Activated CD8-positive, alpha-beta memory T cell treated with anti-CD3 and anti-CD28 coated beads, Interleukin-2, amount 50 U/mL, for 1 hour (primary cell): ENCODE measurements around the gene NAALAD2.
"Not testable (repeated sequence)": the region's sequence is repeated elsewhere in the genome, so short reads cannot be mapped to it uniquely, and the experiment has no call there.

Experiments
- DNase-seq: peaks from one replicate; pipeline ENCODE4 v3.0.0-alpha.2; 2020; ENCODE audit errors: extremely low read depth

NAALAD2 gene

GRCh38 chr11:90134478-90135003 lies at the start of gene NAALAD2:
Gene NAALAD2, plus strand, starts transcription at chr11:90134663. Its CDS starts 96 bp downstream, at chr11:90134759.
- no peak for DNase-seq

DNA sequence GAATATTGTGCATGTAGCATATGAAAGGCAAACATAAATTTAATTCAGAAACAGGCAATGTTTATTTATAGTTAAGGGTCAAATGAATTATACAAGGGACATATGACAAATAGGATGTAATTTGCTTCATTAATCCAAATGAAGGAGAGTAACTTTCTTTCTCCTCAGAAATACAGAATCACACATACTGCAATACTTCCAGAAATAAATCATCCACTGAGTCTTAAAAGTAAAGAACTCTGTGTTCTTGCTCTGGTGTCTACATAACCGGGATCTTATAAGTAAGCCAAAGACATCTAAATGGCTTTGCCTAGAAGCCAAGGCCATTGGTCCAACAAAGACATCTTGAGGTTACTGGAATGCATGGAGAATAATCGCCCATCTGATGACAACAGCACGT lies 48.8 kb upstream of the NAALAD2 start, which contains the start of gene UBTFL1:
Gene UBTFL1 (plus strand): TSS at position 301 of the 400 bp plus-strand sequence. CDS start 0 bp downstream, at position 301.
- DNase-seq, result not testable (repeated sequence)

DNA sequence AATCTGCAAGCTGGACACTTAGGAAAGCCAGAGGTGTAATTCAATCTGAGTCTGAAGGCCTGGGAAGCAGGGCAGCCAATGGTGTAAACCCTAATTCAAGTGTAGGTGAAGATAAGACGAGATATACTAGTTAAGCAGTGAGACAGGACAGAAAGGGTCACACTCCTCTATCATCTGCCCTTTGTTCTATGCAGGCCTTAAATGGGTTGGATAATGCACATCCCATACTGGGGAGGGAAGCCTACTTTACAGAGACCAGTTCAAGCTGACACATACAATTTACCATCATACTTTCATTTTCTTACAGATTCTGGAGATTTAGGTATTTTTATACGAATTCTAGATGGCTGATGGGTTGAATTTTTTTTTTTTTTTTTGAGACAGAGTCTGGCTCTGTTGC lies 45.7 kb upstream of the NAALAD2 start:
- DNase-seq, result not testable (repeated sequence)

- DNase-seq, result not testable (repeated sequence)
These were observed 39.1 kb upstream of the NAALAD2 start for GRCh38 chr11:90095230-90095924.

DNA sequence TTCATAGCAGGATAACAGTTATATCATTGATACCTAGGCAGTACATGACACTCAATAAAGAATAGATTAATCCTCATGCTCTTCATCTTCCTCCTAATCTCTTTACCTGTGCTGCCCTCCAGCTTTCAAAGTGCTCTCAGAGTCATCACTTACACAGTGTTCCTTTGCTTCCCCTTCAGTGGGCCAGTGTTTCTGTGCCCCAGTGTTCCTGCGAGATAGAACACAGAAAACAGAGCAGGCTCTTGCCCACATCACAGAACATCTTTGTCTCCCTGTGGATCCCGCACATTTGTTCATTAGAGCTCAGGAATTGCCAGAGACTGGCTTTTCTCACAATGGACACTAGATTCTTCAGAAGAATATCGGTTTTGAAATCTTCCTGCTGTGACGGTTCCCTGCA lies 36.2 kb upstream of the NAALAD2 start:
- not testable (repeated sequence) for DNase-seq

GRCh38 chr11:90100431-90100830 lies 34.0 kb upstream of the NAALAD2 start:
- DNase-seq, result no peak

GRCh38 chr11:90113541-90113940 lies 20.9 kb upstream of the NAALAD2 start:
- DNase-seq, result no peak

DNA sequence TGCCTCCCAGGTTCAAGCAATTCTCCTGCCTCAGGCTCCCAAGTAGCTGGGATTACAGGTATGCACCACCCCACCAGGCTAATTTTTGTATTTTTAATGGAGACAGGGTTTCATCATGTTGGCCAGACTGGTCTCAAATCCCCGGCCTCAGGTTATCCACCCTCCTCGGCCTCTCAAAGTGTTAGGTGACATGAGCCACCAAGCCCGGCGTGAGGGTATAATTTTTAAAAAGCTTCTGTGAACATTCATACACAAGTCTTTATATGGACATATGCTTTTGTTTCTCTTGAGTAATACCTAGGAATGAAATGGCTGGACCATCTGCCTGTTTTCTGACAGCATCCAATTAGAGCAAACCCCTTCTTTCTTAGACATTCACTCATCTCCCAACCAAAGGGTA lies 14.3 kb upstream of the NAALAD2 start:
- DNase-seq, result no peak

- DNase-seq, result no peak
These were observed 10.1 kb upstream of the NAALAD2 start for GRCh38 chr11:90124371-90124770.

DNA sequence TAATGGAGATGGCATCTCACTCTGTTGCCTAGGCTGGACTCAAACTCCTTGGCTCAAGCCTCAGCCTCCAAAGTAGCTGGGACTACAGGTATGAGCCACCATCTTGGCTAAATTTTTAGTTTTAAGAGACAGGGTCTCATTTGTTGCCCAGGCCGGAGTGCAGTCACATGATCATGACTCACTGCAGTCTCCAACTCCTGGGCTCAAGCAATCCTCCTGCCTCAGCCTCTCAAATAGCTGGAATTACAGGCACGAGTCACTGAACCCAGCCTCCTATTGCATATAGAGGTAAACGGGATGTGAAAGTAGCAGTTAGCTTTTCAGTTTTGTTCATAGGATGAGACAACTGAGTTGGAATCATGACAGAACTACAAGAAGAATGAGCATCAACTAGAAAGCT lies 9.5 kb upstream of the NAALAD2 start:
- no peak for DNase-seq

DNA sequence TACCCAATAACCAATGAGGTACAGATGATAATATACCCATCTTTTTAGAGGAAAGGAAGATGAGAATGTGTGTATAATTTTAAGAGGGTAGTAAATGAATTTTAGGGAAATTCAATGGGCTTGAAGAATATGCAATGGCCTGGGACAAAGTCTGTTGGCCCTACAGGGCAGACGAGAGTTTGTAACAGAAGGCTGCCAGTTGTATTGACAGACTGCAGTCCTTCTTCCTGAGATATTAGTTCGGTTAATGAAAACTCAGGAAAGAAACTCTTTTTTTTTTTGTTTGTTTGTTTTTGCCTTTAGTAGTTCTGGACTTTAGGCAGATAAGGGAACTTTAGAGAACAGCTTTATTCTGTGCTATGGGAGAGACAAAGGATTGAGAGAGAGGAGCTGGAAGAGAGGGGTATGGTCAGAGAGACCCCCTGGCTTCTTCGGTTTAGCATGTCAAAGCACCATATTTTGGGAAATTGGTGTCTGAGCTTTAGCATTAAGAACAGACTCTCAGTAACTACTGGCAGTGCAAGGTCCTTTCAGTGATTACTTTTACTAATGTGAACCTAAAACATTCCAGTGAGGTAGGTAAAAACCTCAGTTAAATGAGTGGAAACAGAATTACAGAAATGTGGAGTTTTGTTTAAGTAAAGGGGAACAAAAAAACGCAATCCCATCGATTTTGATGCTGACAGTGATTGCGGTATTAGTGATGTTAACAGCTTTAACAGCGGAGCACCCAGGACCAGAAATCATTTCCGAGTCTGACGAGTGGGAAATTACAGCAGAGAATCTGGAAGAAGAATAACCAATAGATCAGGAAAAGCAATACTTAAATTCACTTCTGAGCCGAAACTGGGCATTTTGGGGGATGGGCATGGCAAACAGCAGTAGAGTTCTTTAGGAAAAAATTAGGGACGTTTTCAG lies 644 bp upstream of the NAALAD2 start:
- no peak for DNase-seq

GRCh38 chr11:90135016-90135415 lies 553 bp downstream of the NAALAD2 start:
- no peak for DNase-seq

- DNase-seq, result no peak
These were observed 14.4 kb downstream of the NAALAD2 start for GRCh38 chr11:90148900-90149299.

DNA sequence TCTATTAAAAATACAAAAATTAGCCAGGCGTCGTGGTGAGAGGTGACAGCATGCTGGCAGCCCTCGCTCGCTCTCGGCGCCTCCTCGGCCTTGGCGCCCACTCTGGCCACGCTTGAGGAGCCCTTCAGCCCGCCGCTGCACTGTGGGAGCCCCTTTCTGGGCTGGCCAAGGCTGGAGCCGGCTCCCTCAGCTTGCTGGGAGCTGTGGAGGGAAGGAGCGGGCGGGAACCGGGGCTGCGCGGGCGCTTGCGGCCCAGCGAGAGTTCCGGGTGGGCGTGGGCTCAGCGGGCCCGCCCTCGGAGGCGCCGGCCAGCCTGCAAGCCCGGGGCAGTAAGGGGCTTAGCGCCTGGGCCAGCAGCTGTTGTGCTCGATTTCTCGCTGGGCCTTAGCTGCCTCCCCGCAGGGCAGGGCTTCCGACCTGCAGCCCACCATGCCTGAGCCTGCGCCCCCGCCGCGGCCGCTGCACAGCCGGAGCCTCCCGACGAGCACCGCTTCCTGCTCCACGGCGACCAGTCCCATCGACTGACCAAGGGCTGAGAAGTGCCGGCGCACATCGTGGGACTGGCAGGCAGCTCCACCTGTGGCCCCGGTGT lies 32.6 kb downstream of the NAALAD2 start:
- DNase-seq, result not testable (repeated sequence)

DNA sequence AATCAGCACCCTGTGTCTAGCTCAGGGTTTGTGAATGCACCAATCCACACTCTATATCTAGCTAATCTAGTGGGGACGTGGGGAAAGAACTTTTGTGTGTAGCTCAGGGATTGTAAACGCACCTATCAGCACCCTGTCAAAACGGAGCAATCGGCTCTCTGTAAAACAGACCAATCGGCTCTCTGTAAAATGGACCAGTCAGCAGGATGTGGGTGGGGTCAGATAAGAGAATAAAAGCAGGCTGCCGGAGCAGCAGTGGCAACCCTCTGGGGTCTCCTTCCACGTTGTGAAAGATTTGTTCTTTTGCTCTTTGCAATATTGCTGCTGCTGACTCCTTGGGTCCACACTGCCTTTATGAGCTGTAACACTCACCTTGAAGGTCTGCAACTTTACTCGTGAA lies 33.2 kb downstream of the NAALAD2 start:
- DNase-seq, result not testable (repeated sequence)

DNA sequence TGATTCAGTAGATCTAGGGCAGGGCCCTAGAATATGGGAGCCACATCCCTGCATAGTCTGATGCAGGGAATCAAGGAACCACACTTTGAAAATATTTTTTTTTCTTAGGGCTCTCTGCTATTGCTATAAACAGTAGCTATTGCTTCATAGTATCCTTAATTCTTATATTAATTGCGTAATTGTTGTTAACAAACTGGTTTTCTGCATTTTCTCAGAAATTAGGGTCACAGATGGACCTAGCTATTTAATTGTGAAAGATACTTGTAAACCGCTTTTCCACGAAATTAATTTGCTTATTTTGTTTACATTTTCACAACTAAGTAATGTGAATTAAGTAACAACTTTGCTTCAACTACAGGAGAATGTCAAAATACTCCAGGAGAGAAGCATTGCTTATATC lies 34.1 kb downstream of the NAALAD2 start:
- no peak for DNase-seq

DNA sequence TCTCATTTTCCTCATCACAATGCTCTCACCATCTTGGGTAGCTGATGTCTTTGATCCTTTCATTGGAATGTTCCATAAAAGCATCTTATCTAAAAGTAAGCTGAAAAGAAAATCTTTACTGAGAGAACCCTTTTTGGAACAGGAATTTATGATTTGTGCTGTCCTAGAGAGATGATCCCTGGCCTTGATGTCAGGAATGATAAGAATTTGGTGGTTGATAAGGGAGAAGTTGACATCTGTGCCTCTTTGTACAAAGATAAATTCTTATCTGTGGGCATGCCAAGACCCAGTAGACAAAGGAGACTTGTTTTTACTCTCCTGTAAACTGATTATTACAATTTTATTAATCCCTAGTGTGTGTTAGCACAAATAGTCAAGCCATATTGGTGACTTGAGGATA lies 36.9 kb downstream of the NAALAD2 start:
- no peak for DNase-seq

DNA sequence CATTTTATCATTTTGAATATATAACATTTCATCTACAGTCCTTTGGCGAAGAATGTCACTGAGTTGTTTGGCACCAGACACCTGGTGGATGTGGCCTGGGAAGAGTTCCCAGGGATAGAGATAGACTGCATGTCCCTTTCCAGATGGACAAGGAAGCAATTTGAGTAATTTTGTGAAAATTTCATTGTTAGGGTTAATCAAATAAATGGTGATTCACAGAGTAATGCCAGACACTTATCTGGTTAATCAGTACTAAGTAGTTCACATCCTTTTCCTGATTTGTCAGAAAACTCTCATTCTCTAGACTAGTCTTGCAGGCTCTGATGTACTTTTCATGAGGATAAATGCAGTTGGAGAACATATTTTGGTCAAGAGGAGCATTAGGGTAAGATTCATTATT lies 41.6 kb downstream of the NAALAD2 start:
- no peak for DNase-seq

- no peak for DNase-seq
These were observed 44.3 kb downstream of the NAALAD2 start for GRCh38 chr11:90178751-90179150.

- no peak for DNase-seq
These were observed 45.5 kb downstream of the NAALAD2 start for GRCh38 chr11:90179923-90180322.

GRCh38 chr11:90187839-90188238 lies 53.4 kb downstream of the NAALAD2 start:
- no peak for DNase-seq

- DNase-seq, result no peak
These were observed 54.5 kb downstream of the NAALAD2 start for GRCh38 chr11:90189011-90189410.
